Hindlimb muscle (tissue), 1 donor: ENCODE measurements around the gene HESX1. TPM values are rescaled to one million over a fixed set of nuclear protein-coding genes. Genes with fewer than 3 reads are reported as not detected.
A peak's percentile ranks its signal among the peaks of the same experiment; 100 is the strongest.

ENCODE experiments used
- DNase-seq: peaks from one replicate; pipeline ENCODE4 v3.0.0-alpha.2; 2013
- polyA plus RNA-seq: library from polyadenylated mRNA; unstranded; fragments of 120-200 nt; gene quantifications from one replicate; pipeline ENCODE4 v1.2.1, GENCODE V29; 2013; ENCODE audit not compliant: insufficient read length

The HESX1 gene
- 2.1 TPM for polyA plus RNA-seq

DNA sequence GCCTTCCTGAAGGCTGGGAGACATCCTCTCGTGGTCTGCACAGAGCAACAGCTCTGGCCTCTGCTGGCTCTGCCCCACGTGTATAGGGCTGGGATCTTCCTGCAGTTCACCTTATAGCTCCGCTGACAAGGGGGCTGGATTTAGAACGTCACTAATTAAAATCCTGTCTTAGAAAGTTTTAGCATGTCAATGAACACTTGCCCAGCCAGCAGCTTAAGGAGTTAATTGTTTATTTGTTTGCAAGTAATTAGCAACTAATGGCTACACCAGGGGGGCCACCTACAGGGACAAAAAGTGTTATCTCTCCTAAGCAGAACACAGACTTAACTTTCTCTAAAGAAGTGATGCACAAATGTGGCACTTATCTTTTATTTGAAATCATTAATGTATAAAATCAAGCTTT is at the start of gene HESX1:
Gene HESX1 (minus strand): TSS at position 84 of the 403 bp plus-strand sequence. CDS start 60 bp downstream, at position 24.
- no peak for DNase-seq

DNA sequence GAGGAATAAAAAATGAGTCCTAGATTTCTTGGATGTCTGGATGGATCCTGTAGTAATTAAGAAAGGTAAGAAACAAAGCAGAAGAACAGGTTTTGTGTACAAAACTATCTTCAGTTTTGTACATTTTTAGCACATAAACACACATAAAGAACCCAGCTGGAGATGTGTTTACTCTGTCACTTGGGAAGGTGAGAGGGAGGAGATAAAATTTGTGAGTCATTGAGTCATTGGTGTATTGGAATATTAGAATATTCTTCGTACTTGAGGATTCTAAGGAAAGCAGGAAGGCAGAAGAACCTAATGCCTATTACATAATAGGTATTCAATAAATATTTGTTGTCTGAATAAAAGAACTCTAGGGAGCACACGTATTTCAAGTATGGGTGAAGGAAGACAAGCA is 45.2 kb upstream of the HESX1 start:
- DNase-seq, result no peak

DNA sequence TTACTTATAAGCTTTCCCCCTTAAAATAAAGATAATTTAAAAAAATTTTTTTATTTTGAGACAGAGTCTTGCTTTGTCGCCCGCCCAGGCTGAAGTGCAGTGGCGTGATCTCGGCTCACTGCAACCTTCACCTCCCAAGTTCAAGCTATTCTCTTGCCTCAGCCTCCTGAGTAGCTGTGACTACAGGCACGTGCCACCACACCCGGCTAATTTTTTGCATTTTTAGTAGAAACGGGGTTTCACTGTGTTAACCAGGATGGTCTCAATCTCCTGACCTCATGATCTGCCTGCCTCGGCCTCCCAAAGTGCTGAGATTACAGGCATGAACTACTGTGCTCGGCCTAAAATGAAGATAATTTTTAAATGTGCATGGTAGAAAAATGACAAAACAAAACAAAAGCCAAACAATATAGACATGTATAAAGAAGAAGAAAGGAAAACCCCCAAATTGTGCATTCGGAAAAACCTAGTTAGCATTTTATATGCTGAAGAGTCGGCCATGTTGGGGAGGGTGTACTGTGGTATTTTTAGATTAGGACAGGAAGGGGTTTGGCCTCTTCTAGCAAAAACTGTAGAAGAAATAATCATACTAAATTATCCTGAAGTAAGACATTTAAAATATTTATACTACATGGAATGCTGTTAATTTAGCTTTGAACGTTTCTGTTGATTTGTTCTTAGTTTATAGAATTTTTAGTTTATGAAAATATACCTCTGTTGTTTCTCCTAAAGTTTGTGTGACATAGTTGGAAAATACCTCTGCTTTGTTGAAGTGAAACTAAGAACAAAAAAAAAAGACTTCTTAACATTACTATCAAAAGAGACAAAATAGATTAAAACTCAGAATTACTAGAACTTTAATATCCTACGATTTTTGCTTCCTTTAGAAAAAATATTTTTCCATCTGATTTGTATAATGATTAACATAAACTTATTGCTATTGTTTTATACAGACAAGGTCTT is 35.1 kb upstream of the HESX1 start:
- DNase-seq, result no peak

GRCh38 chr3:57233799-57234198 is 34.0 kb upstream of the HESX1 start:
- no peak for DNase-seq

DNA sequence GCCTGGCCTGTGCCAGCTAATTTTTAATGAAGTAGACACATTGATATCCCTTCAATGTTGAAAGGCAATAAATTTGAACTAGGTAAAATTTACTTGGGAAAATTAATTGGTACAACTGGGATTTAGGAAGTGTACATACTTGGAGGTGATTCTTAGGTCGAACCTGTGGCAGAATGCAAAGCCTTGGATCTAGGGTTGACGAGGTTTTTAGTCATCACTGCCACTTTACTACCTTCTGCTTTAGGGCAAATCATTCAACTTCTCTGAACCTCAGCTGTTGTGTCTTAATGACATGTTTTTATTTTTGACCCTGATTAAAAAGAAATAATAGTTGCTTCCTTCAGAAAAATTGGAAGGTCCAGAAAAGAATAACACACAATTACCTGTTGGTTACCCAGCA is 30.2 kb upstream of the HESX1 start:
- DNase-seq, result no peak

GRCh38 chr3:57227930-57228751 is 28.4 kb upstream of the HESX1 start:
- peak; percentile 81 for DNase-seq

- peak; percentile 96 for DNase-seq
These were observed 27.6 kb upstream of the HESX1 start, which contains the start of gene APPL1 for GRCh38 chr3:57227204-57227929. Gene APPL1, plus strand, starts transcription at chr3:57227729. Its CDS starts 155 bp downstream, at chr3:57227884.

DNA sequence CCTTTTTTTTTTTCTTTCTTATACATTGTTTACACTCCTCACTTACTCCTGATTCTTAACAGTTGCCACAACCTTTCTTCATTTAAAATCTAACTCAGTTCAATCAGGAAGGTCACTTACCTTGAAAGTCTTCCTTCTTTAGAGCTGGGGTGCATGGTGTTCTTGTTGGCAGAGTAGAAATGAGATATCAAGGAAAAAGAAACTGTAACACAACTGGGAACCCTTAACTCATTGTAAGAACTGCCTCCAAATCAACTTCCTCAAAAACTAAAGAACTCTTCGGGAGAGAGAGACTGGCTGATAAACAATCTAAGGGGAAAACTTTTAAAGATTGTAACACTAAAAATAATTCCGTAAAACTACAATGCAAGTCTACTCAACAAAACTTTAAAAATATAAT is 26.4 kb upstream of the HESX1 start:
- DNase-seq, result no peak

GRCh38 chr3:57224856-57225255 is 25.1 kb upstream of the HESX1 start:
- DNase-seq, result no peak

DNA sequence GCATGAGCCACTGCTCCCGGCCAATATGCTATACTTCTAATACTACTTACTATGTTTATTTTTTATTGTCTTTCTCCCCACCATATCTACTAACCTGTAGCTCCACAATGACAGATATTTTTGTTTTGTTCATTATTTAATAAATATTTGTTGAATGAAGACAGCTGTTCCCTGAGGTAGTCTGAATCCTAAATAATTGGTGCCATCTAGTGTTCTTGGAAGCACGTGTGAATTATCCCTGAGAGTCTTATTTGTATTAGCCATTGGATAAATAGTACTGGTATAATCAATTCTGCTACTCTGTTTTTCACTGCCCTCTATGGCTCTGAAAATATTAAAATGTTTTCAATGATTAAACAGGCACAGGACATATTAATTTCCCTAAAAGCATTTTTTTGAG is 22.1 kb upstream of the HESX1 start:
- peak; percentile 34 for DNase-seq

DNA sequence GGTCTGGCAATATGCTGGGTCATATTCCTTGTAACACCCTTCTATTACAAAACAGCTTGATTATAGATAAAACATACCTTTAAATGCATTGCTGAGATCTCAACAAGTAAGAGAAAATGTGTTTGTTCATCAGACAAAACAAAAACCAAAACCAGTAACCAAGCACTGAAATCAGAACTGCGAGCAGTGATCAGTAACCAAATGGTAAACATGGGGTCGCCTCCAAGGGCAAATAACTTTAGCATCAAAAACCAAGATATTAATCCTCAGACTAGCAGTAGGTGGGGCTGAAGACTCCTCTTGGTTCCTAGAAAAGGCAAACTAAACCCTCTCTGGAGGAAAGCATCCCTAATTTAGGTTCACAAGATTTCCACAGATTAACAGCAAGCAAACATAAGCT is 6.6 kb upstream of the HESX1 start:
- no peak for DNase-seq

DNA sequence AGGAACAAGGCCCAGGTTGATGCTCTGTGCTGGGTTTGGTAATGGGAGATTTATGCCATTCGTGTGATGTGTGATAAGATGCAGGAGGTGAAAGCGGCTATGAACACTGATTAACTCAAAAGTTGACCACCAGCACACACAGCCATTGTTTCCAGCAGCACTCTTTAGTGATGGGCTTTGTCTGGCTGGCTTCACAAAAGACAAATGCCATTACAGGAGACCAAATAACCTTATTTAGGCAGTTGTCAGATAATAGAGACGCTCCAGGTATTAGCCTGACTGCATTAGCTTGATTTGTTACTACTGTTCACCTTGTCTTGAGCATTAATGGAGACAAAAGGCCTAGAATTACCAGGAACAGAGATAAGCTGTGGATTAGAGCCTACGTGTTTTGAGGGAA is 5.1 kb downstream of the HESX1 start:
- no peak for DNase-seq

DNA sequence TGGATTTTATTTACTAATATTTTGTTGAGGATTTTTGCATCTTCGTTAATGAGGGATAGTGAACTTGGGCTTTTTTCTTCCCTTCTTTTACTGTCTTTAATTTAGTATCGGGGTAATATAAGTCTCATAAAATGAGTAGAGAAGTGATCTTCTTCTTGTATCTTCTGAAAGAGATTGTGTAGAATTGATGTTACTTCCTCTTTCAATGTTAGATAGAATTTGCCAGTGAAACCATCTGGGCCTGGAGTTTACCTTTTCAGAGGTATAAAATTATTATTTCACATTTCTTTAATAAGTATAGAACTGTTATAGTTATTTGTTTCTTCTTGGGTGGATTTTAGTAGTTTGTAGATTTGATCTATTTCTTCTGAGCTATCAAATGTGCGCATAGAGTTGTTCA is 7.8 kb downstream of the HESX1 start:
- no peak for DNase-seq

GRCh38 chr3:57184526-57184925 is 15.3 kb downstream of the HESX1 start:
- no peak for DNase-seq

DNA sequence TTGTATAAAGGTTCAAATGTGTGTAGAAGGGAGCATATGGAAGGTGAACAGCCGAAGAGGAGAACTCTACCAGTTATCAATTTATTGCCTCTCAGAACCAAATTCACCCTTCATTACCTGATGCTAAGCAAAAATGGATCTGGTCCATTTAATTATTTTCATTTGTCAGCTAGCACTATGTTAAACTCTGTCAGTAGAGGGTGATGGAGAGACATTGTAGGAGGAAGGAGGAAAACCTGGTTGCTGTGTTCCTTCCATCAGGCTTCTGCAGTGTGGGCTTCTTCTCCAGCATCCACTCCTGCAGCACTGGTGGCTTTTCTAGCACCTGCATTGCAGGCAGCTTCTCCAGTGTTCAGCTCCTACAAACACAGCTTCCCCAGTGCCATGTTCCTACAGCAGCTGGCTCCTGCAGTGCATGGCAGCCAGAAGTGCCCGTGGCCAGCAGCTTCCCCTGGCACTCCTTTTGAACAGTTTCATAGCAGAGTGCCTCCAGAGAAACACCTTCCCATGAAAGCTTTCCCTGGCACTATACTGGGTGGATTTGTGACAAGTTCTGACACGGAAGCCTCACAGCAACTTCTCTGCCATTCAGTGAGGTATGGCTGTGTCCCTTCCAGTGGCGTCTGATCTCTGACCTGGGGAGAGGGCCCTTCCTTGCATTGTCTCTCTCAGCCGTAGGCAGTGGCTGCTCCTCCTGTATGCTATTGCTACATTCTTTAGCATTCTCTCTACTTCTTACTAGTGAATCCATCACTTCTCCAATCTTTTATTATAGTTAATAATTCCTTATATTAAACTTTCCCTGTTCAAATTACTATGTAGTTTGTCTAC is 20.0 kb downstream of the HESX1 start:
- DNase-seq, result no peak

GRCh38 chr3:57176045-57176444 is 23.7 kb downstream of the HESX1 start:
- no peak for DNase-seq

DNA sequence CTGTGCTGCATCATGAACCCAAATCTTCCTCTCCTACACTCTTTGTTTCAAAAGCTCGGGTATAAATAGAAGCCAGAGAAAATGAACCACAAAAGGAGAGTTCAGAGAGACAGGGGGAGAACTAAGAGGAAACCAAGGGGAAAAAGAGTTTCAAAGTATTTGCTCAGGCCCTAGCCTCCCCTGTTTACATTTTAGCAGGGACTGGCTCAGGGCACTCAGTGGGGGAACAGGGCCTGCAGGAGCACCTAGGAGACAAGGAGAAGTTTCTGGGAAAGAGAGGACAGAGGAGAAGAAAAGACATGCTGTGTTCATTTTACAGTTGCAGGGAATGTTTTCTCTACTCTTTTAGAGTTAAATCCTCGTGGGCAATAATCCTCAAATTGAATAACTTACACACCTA is 26.1 kb downstream of the HESX1 start:
- no peak for DNase-seq

GRCh38 chr3:57170946-57171345 is 28.8 kb downstream of the HESX1 start:
- DNase-seq, result no peak

DNA sequence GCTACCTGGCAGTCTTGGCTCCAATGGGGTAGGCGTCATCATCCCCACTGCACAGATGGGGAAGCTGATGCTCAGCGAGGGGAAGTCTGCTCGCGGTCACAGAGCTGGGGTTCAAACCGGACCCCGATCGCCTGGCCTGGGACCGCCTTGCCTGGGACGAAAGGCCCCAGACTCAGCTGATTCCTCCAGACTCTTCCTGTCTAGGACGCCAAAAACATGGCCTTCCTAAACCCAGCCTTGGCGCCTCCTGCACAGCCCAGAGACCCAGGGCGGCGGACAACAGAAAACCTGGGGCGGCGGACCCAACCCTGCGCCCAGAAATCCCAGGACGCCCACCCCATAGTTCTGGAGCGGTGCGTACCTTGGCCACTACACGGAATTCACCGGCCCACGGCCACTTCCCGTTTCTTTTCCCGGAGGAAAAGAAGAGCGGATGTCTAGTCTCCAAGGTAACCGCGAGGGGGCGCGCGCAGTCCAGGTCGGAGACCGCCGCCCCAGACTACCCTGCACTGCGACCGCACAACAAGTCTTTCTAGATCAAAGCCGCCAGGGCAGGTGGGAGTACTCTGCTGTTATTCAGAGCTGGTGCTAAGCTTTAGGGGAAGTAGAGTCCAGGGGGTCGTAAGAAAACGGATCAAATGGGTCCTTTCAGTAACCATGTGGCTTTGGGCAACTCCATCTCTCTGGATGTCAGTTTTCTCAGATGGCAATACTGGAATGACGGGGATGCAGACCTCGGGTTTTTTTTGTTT is 29.7 kb downstream of the HESX1 start:
- DNase-seq, result peak; percentile 74

GRCh38 chr3:57169108-57169507 is 30.7 kb downstream of the HESX1 start:
- DNase-seq, result no peak

DNA sequence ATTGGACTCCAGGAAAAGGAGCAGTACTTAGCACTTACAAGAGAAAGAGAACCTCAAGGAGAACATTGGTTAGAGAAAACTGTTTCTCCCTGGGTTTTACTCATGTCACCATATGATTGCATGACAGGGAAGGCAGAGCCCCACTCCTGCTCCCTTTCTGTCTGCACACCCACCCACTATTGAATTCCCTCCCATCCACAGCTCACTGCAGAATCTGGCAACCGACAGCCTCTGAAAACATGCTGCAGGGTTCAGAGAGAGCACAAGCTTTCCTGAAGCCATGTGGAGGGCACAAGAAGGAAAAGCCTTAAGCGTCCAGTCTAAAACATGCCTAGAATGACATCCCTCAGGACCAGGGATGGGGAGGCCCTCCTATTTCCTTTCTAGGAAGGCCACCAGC is 31.6 kb downstream of the HESX1 start:
- DNase-seq, result no peak
